ENCODE measurements around the gene FBLN2.
A peak's percentile ranks its signal among the peaks of the same experiment; 100 is the strongest.

- peak in 6 of 7 experiments; percentile 93 to 100 (median 99) for TF ChIP-seq CTCF (IDR thresholded peaks at IDR 0.05)
- TF ChIP-seq POLR2AphosphoS5 (IDR thresholded peaks at IDR 0.05): peak in 1 of 3 donors; percentile 69
- TF ChIP-seq POLR2A (IDR thresholded peaks at IDR 0.05): no peak
- TF ChIP-seq EP300 (IDR thresholded peaks at IDR 0.05): no peak
These were observed 101.5 kb downstream of the FBLN2 start for GRCh38 chr3:13650210-13651056.
